SK-N-SH (cell line): ENCODE results near the gene RPL21. TPM values are rescaled to one million over a fixed set of nuclear protein-coding genes. Genes with fewer than 3 reads are reported as not detected.
"Not testable (repeated sequence)": the region's sequence is repeated elsewhere in the genome, so short reads cannot be mapped to it uniquely, and the experiment has no call there.

Experiments used
- CTCF ChIA-PET: fragments of 300-600, 350-600 bp; formaldehyde crosslinking; extraction: SDS; loops from one replicate; lab custom pipeline; 2021; lab: Yijun Ruan, JAX
- POLR2A ChIA-PET: fragments of 350-600 bp; sonication (Branson Sonifier 250); formaldehyde crosslinking; extraction: SDS; loops from one replicate; lab custom pipeline; 2020; ENCODE audit warnings: antibody characterized with exemption, inconsistent platforms; lab: Yijun Ruan, JAX
- DNase-seq: peaks from one replicate; pipeline ENCODE4 v3.0.0; 2012
- H2AFZ ChIP-seq: fragments of 200-600 bp; sonication (generic); 2 replicates; pipeline ENCODE4 v1.8.1; 2016; ENCODE audit warnings: antibody characterized with exemption, mild to moderate bottlenecking, low read depth
- H3F3A ChIP-seq: fragments of 200-600 bp; sonication (generic); replicated peaks from 2 replicates; pipeline ENCODE3; 2016; ENCODE audit warnings: antibody characterized with exemption, mild to moderate bottlenecking; ENCODE audit not compliant: insufficient read depth
- H3K27ac ChIP-seq, 2 experiments: fragments of 200-500 bp in 1 of 2; fragments of 200-600 bp in 1 of 2; sonication (Bioruptor generic) in 1 of 2; sonication (generic), shearing (Covaris generic) in 1 of 2; 2 replicates each; pipeline versions ENCODE4 v1.5.1 to v1.6.1; 2014 to 2016; ENCODE audit warnings: low read depth in 2 of 2, inconsistent platforms in 1 of 2, low read length in 1 of 2, mild to moderate bottlenecking in 1 of 2, mixed read lengths in 1 of 2
- H3K27me3 ChIP-seq: fragments of 200-600 bp; sonication (generic), shearing (Covaris generic); 2 replicates; pipeline ENCODE4 v1.6.1; 2016; ENCODE audit warnings: mixed run types; ENCODE audit not compliant: insufficient read depth
- H3K36me3 ChIP-seq, 2 experiments: fragments of 200-500 bp in 1 of 2; fragments of 200-600 bp in 1 of 2; sonication (Bioruptor generic) in 1 of 2; sonication (generic) in 1 of 2; replicated peaks in 1 of 2; 2 replicates each; pipeline versions ENCODE3 to v1.5.1; 2014 to 2016; ENCODE audit warnings: low read length in 1 of 2, mild to moderate bottlenecking in 1 of 2; ENCODE audit not compliant: insufficient read depth in 2 of 2, control insufficient read depth in 1 of 2
- H3K4me1 ChIP-seq, 2 experiments: fragments of 200-500 bp in 1 of 2; fragments of 200-600 bp in 1 of 2; sonication (Bioruptor generic) in 1 of 2; sonication (generic), shearing (Covaris generic) in 1 of 2; 2 replicates each; pipeline versions ENCODE4 v1.5.1 to v1.6.1; 2014 to 2016; ENCODE audit warnings: low read depth in 1 of 2, low read length in 1 of 2, mixed run types in 1 of 2; ENCODE audit not compliant: insufficient read depth in 2 of 2, control insufficient read depth in 1 of 2
- H3K4me2 ChIP-seq: fragments of 200-600 bp; sonication (generic), shearing (Covaris generic); 2 replicates; pipeline ENCODE4 v1.6.1; 2017; ENCODE audit warnings: mixed run types
- H3K4me3 ChIP-seq, 2 experiments: fragments of 200-500 bp in 1 of 2; fragments of 200-600 bp in 1 of 2; sonication (Bioruptor generic) in 1 of 2; sonication (generic), shearing (Covaris generic) in 1 of 2; 2 replicates each; pipeline versions ENCODE4 v1.5.1 to v1.8.1; 2014 to 2016; ENCODE audit warnings: low read depth in 2 of 2, inconsistent platforms in 1 of 2, low read length in 1 of 2, mild to moderate bottlenecking in 1 of 2, mixed read lengths in 1 of 2, moderate library complexity in 1 of 2
- H3K79me2 ChIP-seq: fragments of 200-600 bp; sonication (generic); 2 replicates; pipeline ENCODE4 v1.8.1; 2017; ENCODE audit warnings: mild to moderate bottlenecking; ENCODE audit not compliant: insufficient read depth
- H3K9ac ChIP-seq: fragments of 200-600 bp; sonication (generic); 2 replicates; pipeline ENCODE4 v1.6.1; 2017; ENCODE audit warnings: mixed run types
- H3K9me2 ChIP-seq: fragments of 200-600 bp; sonication (generic); 2 replicates; pipeline ENCODE4 v1.6.1; 2017; ENCODE audit warnings: mixed run types
- H3K9me3 ChIP-seq: fragments of 200-600 bp; sonication (generic); 2 replicates; pipeline ENCODE4 v1.6.1; 2017; ENCODE audit warnings: mixed run types, mild to moderate bottlenecking, moderate library complexity
- H4K20me1 ChIP-seq: fragments of 200-600 bp; sonication (generic); 2 replicates; pipeline ENCODE4 v1.6.1; 2017; ENCODE audit warnings: mild to moderate bottlenecking, mixed run types; ENCODE audit not compliant: insufficient read depth
- CHD2 ChIP-seq: fragments of 150-350 bp; IDR thresholded peaks from 2 replicates; pipeline ENCODE4 v1.6.1; 2018; ENCODE audit warnings: low read length; ENCODE audit not compliant: partially characterized antibody
- EZH2phosphoT487 ChIP-seq: fragments of 200-600 bp; sonication (generic); IDR thresholded peaks from 2 replicates; pipeline ENCODE4 v1.6.1; 2017; ENCODE audit warnings: low read depth, mixed run types, mild to moderate bottlenecking, antibody characterized with exemption, moderate library complexity, borderline replicate concordance
- MEF2A ChIP-seq: IDR thresholded peaks from 2 replicates; pipeline ENCODE4 v1.4.0; 2012; ENCODE audit warnings: low read depth, borderline replicate concordance
- MXI1 ChIP-seq: IDR thresholded peaks from 2 replicates; pipeline ENCODE4 v1.6.1; 2012; ENCODE audit warnings: mild to moderate bottlenecking, low read depth, low read length, improper control_type of control experiment
- POLR2AphosphoS5 ChIP-seq: IDR thresholded peaks from 2 replicates; pipeline ENCODE4 v1.6.1; 2012; ENCODE audit warnings: low read depth, low read length
- RAD21 ChIP-seq: IDR thresholded peaks from 2 replicates; pipeline ENCODE4 v1.6.1; 2012; ENCODE audit warnings: mild to moderate bottlenecking, low read length
- RXRA ChIP-seq: IDR thresholded peaks from 2 replicates; pipeline ENCODE4 v1.4.0; 2012; ENCODE audit warnings: low read depth, mild to moderate bottlenecking, borderline replicate concordance
- WGBS: methylation state at CpG from one replicate; pipeline ENCODE4 v1.1.6; 2017; ENCODE audit warnings: low lambda C conversion rate; 5-methylcytosine and 5-hydroxymethylcytosine counted together
- polyA plus RNA-seq, 3 experiments: library from polyadenylated mRNA; depleted of rRNA; stranded (reverse); fragments of >200 nt; gene quantifications; 2 replicates each; pipeline ENCODE4 v1.2.3, GENCODE V29; 2012
- TF ChIP-seq, protein P1 (sequence below): IDR thresholded peaks from 2 replicates; pipeline ENCODE4 v1.4.0; 2012; ENCODE audit warnings: low read depth
- TF ChIP-seq, protein P2 (sequence below): IDR thresholded peaks from 2 replicates; pipeline ENCODE4 v1.4.0; 2012; ENCODE audit warnings: low read depth, borderline replicate concordance
- TF ChIP-seq, protein P3 (sequence below): IDR thresholded peaks from 2 replicates; pipeline ENCODE4 v1.6.1; 2012; ENCODE audit warnings: mild to moderate bottlenecking, low read depth, low read length, moderate library complexity
- TF ChIP-seq, protein P4 (sequence below): IDR thresholded peaks from 2 replicates; pipeline ENCODE4 v1.4.0; 2012; ENCODE audit warnings: low read depth, borderline replicate concordance
- TF ChIP-seq, protein P5 (sequence below): IDR thresholded peaks from 2 replicates; pipeline ENCODE4; 2012

RPL21 gene
- polyA plus RNA-seq, 1 of the 3 experiments (the other 2 are of a cell fraction), result 1,261 TPM

DNA sequence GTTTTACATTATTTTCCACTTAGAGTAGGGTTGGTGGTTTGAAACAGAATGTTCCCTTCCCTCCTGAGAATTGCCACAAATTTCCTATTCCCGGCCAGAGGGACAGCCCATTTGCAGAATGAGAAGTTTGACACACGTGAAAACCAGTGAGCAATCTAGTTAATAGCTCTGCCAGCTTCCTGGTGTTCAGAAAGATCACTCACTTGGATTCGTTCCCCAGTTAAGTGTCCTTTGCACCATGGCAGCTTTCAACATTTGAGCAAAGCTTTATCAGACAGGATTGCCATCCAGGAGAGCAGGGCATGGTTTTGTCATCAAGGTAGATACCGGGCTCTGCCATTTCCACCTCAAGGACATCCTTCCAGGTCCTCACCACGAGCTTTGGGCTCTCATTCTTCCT lies 47.5 kb downstream of the RPL21 start:
- peaks cover 53% of the 10 kb centered on the region; the same call in 1 of the 2 replicates for H3K27me3 ChIP-seq
- H3K9ac ChIP-seq, result no peak overlapping the region
- no peak overlapping the region for H2AFZ ChIP-seq
- H3K4me1 ChIP-seq, result no peaks in the 10 kb centered on the region
- CTCF ChIA-PET, result interaction anchor here (0.9 to 1.2 kb wide), 3 partner anchors 15 to 352 kb away, joined by 4 read pairs; no protein-coding TSS in a partner anchor
- no peaks in the 10 kb centered on the region for H3F3A ChIP-seq
- no peak overlapping the region for H3K4me3 ChIP-seq
- H3K36me3 ChIP-seq, result no peaks in the 10 kb centered on the region
- no peak overlapping the region for H3K27ac ChIP-seq
- H4K20me1 ChIP-seq, result no peaks in the 10 kb centered on the region
- H3K79me2 ChIP-seq, result no peaks in the 10 kb centered on the region
- no peak for DNase-seq
- no peaks in the 10 kb centered on the region for H3K9me3 ChIP-seq
- H3K9me2 ChIP-seq, result no peaks in the 10 kb centered on the region
- H3K4me2 ChIP-seq, result no peak overlapping the region
- 2% methylated on average over 5 of the region's 5 CpGs for WGBS
- TF ChIP-seq EZH2phosphoT487, result no peak
- TF ChIP-seq, all 33 proteins: peak for 0
- POLR2A ChIA-PET, result no interaction called here

DNA sequence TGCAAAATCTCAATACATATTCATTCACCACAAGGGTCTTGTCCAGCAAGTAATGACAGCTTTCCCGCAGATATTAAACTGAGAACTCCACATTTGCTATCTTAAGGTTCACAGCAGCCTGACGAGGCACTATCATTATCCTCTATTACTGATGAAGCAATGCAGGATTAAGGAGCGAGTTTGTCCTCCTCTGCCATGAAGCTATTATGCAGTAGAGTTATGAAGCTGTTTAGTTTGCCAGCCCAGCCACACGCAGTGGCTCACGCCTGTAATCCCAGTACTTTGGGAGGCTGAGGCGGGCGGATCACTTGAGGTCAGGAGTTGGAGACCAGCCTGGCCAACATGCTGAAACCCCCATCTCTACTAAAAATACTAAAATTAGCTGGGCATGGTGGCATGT lies 49.0 kb downstream of the RPL21 start:
- peaks cover 40% of the 10 kb centered on the region; the same call in 1 of the 2 replicates for H3K27me3 ChIP-seq
- H3K4me2 ChIP-seq, DNase-seq, H3F3A ChIP-seq, H3K36me3 ChIP-seq, H3K79me2 ChIP-seq, H3K9me3 ChIP-seq, H3K27ac ChIP-seq, H3K4me1 ChIP-seq, H3K9me2 ChIP-seq, H4K20me1 ChIP-seq, H3K4me3 ChIP-seq, H3K9ac ChIP-seq, H2AFZ ChIP-seq, POLR2A ChIA-PET: not testable (repeated sequence)
- CTCF ChIA-PET, result interaction anchor here (1.9 kb wide), 1 partner anchor 17 kb away, joined by 7 read pairs; no protein-coding TSS in a partner anchor
- WGBS, result 65% methylated on average over 7 of the region's 7 CpGs

DNA sequence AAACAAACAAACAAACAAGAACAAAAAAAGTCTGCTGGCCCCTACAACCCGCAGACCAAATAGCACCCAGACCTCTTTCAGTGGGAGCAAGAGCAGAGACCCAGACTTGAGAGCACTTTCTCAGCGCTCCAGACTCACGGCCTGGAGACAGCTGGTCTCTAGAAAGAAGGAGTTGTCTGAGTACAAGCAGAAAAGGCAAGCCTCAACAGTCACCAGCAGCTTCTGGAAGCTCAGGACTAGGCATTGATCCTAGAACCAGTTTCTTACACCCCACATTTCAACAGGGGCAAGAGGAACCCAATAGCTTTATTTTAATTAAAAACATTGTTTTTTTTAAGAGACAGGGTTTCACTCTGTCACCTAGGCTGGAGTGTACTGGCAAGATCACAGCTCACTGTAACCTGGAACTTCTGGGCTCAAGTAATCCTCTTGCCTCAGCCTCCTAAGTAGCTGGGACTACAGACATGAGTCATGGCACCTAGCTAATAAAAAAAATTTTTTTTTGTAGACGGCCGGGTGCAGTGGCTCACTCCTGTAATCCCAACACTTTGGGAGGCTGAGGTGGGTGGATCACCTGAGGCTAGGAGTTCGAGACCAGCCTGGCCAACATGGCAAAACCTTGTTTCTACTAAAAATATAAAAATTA lies 49.7 kb downstream of the RPL21 start:
- ChIA-PET CTCF (interaction anchor here (1.9 kb wide), 1 partner anchor 17 kb away, joined by 7 read pairs; no protein-coding TSS in a partner anchor), POLR2A (no interaction called here)
- Histone ChIP-seq H3K36me3 (no peaks in the 10 kb centered on the region), H4K20me1 (no peaks in the 10 kb centered on the region), H3F3A (no peaks in the 10 kb centered on the region), H2AFZ (no peak overlapping the region), H3K9ac (no peak overlapping the region), H3K4me1 (no peaks in the 10 kb centered on the region), H3K79me2 (no peaks in the 10 kb centered on the region), H3K4me3 (no peak overlapping the region), H3K9me3 (no peaks in the 10 kb centered on the region), H3K9me2 (no peaks in the 10 kb centered on the region), H3K4me2 (no peak overlapping the region), H3K27ac (no peak overlapping the region), H3K27me3 (peaks cover 35% of the 10 kb centered on the region; the same call in 1 of the 2 replicates)
- DNase-seq, result no peak
- WGBS, result 10% methylated on average over 6 of the region's 6 CpGs
- TF ChIP-seq RAD21, result no peak
- no peak for TF ChIP-seq MXI1
- no peak for TF ChIP-seq CHD2
- TF ChIP-seq, protein P1, sequence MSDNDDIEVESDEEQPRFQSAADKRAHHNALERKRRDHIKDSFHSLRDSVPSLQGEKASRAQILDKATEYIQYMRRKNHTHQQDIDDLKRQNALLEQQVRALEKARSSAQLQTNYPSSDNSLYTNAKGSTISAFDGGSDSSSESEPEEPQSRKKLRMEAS, result no peak
- no peak for TF ChIP-seq MEF2A
- TF ChIP-seq RXRA, result no peak
- TF ChIP-seq, protein P2, sequence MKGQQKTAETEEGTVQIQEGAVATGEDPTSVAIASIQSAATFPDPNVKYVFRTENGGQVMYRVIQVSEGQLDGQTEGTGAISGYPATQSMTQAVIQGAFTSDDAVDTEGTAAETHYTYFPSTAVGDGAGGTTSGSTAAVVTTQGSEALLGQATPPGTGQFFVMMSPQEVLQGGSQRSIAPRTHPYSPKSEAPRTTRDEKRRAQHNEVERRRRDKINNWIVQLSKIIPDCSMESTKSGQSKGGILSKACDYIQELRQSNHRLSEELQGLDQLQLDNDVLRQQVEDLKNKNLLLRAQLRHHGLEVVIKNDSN, result no peak
- TF ChIP-seq, protein P3, sequence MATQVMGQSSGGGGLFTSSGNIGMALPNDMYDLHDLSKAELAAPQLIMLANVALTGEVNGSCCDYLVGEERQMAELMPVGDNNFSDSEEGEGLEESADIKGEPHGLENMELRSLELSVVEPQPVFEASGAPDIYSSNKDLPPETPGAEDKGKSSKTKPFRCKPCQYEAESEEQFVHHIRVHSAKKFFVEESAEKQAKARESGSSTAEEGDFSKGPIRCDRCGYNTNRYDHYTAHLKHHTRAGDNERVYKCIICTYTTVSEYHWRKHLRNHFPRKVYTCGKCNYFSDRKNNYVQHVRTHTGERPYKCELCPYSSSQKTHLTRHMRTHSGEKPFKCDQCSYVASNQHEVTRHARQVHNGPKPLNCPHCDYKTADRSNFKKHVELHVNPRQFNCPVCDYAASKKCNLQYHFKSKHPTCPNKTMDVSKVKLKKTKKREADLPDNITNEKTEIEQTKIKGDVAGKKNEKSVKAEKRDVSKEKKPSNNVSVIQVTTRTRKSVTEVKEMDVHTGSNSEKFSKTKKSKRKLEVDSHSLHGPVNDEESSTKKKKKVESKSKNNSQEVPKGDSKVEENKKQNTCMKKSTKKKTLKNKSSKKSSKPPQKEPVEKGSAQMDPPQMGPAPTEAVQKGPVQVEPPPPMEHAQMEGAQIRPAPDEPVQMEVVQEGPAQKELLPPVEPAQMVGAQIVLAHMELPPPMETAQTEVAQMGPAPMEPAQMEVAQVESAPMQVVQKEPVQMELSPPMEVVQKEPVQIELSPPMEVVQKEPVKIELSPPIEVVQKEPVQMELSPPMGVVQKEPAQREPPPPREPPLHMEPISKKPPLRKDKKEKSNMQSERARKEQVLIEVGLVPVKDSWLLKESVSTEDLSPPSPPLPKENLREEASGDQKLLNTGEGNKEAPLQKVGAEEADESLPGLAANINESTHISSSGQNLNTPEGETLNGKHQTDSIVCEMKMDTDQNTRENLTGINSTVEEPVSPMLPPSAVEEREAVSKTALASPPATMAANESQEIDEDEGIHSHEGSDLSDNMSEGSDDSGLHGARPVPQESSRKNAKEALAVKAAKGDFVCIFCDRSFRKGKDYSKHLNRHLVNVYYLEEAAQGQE, result no peak
- TF ChIP-seq, protein P4, sequence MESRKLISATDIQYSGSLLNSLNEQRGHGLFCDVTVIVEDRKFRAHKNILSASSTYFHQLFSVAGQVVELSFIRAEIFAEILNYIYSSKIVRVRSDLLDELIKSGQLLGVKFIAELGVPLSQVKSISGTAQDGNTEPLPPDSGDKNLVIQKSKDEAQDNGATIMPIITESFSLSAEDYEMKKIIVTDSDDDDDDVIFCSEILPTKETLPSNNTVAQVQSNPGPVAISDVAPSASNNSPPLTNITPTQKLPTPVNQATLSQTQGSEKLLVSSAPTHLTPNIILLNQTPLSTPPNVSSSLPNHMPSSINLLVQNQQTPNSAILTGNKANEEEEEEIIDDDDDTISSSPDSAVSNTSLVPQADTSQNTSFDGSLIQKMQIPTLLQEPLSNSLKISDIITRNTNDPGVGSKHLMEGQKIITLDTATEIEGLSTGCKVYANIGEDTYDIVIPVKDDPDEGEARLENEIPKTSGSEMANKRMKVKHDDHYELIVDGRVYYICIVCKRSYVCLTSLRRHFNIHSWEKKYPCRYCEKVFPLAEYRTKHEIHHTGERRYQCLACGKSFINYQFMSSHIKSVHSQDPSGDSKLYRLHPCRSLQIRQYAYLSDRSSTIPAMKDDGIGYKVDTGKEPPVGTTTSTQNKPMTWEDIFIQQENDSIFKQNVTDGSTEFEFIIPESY, result no peak
- TF ChIP-seq, protein P5, sequence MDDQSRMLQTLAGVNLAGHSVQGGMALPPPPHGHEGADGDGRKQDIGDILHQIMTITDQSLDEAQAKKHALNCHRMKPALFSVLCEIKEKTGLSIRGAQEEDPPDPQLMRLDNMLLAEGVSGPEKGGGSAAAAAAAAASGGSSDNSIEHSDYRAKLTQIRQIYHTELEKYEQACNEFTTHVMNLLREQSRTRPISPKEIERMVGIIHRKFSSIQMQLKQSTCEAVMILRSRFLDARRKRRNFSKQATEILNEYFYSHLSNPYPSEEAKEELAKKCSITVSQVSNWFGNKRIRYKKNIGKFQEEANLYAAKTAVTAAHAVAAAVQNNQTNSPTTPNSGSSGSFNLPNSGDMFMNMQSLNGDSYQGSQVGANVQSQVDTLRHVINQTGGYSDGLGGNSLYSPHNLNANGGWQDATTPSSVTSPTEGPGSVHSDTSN, result no peak
- no peak for TF ChIP-seq POLR2AphosphoS5
